ENCODE measurements around the gene GPR158.

Gene GPR158

DNA sequence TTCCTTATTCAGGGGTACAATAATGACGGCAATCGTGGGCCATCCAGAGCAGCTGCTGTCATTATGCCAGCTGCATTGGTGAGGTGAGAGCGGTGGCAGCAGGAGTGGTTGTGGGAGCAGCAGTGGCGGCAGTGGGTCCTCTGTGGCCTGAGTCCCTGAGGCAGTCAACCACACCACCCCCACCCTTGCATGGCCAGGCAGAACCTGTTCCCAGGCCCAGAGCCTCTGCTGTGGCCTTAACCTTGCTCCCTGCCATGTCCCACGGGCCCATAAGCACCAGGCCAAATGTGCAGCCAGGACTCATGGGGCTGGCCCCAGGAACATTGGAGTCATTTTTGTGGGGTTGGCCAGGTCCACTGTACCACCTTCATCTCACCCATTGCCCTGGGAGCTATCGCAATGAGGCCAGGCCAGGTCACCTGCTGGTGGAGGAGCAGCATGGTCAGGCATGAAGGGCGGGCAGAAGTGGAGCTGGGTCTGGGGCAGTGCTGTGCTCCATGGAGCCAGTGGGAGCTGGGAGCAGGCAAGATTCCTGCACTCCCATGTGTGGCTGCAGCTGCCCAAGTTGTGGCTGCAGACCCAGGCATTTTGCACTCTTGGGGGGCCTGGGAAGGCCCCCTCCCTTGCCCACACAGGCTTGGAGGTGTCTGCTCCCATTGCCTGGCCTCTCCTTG is 213.5 kb downstream of the GPR158 start:
- ATAC-seq = no peak
- TF ChIP-seq CSRNP3 (CRISPR knock-in tag; IDR thresholded peaks at IDR 0.05) (no peak), ZC3H10 (CRISPR knock-in tag; IDR thresholded peaks at IDR 0.05) (no peak), RARB (CRISPR knock-in tag; IDR thresholded peaks at IDR 0.05) (no peak), ZNF8 (CRISPR knock-in tag; IDR thresholded peaks at IDR 0.05) (no peak), TCF4 (CRISPR knock-in tag; IDR thresholded peaks at IDR 0.05; ENCODE audit: borderline replicate concordance) (no peak), TSHZ2 (CRISPR knock-in tag; IDR thresholded peaks at IDR 0.05) (no peak), ZFP30 (CRISPR knock-in tag; IDR thresholded peaks at IDR 0.05) (no peak), ZNF565 (CRISPR knock-in tag; conservative IDR thresholded peaks at IDR 0.05; ENCODE audit: low read depth) (no peak), OSR1 (CRISPR knock-in tag; IDR thresholded peaks at IDR 0.05) (no peak), GLIS3 (CRISPR knock-in tag; IDR thresholded peaks at IDR 0.05) (no peak), ARNTL (CRISPR knock-in tag; IDR thresholded peaks at IDR 0.05; ENCODE audit: borderline replicate concordance, low read depth) (no peak)
- TF ChIP-seq, protein P1, sequence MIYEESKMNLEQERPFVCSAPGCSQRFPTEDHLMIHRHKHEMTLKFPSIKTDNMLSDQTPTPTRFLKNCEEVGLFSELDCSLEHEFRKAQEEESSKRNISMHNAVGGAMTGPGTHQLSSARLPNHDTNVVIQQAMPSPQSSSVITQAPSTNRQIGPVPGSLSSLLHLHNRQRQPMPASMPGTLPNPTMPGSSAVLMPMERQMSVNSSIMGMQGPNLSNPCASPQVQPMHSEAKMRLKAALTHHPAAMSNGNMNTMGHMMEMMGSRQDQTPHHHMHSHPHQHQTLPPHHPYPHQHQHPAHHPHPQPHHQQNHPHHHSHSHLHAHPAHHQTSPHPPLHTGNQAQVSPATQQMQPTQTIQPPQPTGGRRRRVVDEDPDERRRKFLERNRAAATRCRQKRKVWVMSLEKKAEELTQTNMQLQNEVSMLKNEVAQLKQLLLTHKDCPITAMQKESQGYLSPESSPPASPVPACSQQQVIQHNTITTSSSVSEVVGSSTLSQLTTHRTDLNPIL (CRISPR knock-in tag; IDR thresholded peaks at IDR 0.05; ENCODE audit: low read depth) = no peak
- TF ChIP-seq, protein P2, sequence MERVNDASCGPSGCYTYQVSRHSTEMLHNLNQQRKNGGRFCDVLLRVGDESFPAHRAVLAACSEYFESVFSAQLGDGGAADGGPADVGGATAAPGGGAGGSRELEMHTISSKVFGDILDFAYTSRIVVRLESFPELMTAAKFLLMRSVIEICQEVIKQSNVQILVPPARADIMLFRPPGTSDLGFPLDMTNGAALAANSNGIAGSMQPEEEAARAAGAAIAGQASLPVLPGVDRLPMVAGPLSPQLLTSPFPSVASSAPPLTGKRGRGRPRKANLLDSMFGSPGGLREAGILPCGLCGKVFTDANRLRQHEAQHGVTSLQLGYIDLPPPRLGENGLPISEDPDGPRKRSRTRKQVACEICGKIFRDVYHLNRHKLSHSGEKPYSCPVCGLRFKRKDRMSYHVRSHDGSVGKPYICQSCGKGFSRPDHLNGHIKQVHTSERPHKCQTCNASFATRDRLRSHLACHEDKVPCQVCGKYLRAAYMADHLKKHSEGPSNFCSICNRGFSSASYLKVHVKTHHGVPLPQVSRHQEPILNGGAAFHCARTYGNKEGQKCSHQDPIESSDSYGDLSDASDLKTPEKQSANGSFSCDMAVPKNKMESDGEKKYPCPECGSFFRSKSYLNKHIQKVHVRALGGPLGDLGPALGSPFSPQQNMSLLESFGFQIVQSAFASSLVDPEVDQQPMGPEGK (CRISPR knock-in tag; IDR thresholded peaks at IDR 0.05; ENCODE audit: borderline replicate concordance) = no peak
- TF ChIP-seq, protein P3, sequence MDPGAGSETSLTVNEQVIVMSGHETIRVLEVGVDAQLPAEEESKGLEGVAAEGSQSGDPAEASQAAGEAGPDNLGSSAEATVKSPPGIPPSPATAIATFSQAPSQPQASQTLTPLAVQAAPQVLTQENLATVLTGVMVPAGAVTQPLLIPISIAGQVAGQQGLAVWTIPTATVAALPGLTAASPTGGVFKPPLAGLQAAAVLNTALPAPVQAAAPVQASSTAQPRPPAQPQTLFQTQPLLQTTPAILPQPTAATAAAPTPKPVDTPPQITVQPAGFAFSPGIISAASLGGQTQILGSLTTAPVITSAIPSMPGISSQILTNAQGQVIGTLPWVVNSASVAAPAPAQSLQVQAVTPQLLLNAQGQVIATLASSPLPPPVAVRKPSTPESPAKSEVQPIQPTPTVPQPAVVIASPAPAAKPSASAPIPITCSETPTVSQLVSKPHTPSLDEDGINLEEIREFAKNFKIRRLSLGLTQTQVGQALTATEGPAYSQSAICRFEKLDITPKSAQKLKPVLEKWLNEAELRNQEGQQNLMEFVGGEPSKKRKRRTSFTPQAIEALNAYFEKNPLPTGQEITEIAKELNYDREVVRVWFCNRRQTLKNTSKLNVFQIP (CRISPR knock-in tag; IDR thresholded peaks at IDR 0.05; ENCODE audit: borderline replicate concordance, low read depth) = no peak

DNA sequence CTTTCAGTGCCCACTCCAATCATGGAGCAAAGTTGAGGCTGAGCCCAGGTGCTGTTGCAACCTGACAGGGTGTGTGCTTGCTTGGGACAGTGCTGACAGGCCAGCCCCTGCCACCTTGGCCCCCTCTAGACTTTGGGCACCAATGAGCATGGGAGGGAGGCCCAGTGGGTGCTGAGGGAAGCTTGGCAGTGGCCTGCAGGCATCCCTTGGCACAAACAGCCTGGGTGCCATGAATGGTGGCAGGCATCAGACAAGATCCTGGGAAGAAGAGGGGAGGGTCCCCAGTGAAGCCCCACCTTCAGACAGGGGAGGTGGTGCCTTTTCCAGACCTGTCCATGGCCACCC is 214.0 kb downstream of the GPR158 start:
- TF ChIP-seq ISL1 (CRISPR knock-in tag; IDR thresholded peaks at IDR 0.05) (no peak), CSDC2 (CRISPR knock-in tag; IDR thresholded peaks at IDR 0.05) (no peak), TCF4 (CRISPR knock-in tag; IDR thresholded peaks at IDR 0.05; ENCODE audit: borderline replicate concordance) (no peak), CSRNP3 (CRISPR knock-in tag; IDR thresholded peaks at IDR 0.05) (no peak)
- TF ChIP-seq, protein P3 (CRISPR knock-in tag; IDR thresholded peaks at IDR 0.05; ENCODE audit: borderline replicate concordance, low read depth) = no peak
- no peak for ATAC-seq
